Ramos (cell line): Measurements from ENCODE around the gene PAX9.

Source experiments
- in situ Hi-C: fragments of 300-500 bp; cut with MboI; formaldehyde crosslinking; loops from one replicate; pipeline ENCODE4 v1.14.3; 2022; ENCODE audit warnings: low sequenced_read_pairs; ENCODE audit not compliant: unreplicated experiment

PAX9 gene

GRCh38 chr14:36655571-36655962, 6.1 kb upstream of the PAX9 start:
- in situ Hi-C loops, result no loop called here

- in situ Hi-C loops, result no loop called here
Observed at GRCh38 chr14:36655963-36656686, 5.5 kb upstream of the PAX9 start.

DNA sequence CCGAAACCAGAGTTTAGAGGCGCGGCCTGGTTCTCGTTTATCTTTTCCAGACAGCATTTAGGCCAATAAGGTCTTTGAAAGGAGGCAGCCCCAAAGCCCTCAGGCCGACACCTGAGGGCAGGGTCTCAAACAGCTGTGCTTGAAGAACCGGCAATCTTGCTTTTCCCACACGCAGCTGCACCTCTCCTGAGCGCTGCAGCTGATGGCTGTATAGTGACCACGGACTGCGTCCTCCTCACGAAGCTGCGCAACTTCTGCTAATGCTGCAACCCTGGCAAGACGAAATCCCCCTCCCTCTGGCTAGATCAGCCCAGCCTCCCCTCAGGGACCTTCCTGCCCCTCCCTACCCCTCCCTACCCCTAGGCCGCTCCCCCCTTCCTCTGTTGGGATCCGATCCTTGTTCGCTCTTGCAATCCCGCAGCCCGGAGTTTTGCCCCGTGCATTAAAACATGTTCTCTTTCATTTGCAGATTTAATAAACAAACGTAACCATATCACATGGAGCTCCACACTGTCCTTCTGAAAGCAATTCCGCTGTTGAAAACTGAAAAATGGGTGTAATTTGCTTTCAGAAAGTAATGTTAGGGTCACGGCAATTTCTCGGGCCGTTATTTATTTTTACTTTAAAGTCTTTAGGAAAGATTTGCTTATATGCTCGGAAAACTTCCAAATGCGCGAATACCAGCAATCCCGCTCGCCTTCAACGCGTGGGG, 4.8 kb upstream of the PAX9 start:
- in situ Hi-C loops, result no loop called here

DNA sequence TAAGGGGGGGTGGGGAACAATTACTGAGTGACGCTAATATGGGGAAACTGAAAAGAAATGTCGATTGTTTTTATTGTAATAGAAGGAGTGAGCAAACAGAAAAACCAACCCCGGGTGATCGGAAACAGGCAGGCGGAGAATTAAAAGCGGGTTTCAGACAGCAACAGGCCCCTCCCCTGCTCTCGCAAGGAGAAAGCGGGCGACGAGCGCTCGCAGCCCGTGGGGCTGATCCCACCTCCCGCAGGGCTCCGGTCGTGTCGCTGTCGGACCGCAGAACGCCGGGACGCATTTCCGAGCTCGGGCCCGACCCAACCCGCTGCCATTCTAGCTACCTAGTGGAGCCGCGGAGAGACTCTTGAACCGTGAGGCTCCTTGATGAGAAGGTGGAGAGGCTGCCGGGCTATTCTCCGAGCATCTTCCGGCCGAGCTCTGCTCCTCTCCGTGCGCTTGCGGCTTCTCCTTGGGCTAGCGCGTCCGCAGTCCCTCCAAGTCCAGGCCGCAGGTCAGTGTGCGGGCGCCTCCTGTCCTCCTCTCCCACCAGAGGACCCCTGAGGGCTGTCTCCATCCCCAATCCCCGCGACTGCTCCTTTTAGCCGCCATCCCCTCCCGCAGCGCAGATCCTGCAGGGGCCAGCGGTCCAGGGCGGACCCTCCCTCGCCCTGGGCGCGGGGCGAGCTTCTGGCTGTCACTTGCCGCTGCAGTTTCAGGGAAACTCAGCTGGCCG, 4.1 kb upstream of the PAX9 start:
- in situ Hi-C loops, result no loop called here

DNA sequence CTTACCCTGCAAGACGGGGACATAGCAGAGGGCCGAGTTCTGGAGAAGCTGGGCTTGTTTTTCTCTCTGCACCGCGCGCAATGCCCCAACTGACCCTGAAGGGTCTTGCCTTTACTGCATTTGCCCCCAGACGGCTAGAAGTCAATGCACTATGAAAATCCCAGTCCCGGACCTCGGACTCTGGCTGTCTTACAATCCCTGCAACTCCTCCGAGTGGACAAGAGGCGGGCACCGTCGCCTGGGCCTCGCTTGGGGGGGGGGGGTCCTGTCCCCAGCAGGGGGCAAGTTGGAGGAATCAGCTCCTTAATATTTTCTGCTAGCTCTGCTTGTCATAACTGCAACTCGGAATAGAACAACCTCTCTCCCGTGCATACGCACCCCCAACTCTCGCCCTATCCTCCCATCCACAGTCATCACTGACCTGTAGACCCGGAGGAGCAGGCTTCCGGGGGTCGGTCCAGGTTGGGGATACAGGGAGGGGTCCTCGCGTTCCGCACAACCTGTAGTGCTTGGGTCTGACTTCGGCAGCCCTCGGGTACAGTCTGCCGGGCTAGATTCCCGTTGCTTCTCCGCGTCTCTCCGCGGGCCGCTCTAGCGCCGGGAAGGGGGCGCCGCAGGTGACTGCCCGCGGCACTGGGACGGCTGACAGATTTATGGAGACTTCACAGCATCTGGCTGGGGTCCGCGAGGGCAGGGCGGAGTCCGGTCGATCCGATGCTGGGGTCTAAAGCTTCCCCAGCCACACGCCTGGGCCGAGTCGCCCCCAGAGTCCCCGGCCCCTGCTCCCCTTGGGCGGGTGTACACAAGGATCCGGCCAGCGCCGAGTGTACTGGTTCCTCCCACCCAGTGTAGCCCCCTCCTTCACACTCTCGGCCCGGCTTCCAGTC, 3.3 kb upstream of the PAX9 start:
- in situ Hi-C loops, result no loop called here

DNA sequence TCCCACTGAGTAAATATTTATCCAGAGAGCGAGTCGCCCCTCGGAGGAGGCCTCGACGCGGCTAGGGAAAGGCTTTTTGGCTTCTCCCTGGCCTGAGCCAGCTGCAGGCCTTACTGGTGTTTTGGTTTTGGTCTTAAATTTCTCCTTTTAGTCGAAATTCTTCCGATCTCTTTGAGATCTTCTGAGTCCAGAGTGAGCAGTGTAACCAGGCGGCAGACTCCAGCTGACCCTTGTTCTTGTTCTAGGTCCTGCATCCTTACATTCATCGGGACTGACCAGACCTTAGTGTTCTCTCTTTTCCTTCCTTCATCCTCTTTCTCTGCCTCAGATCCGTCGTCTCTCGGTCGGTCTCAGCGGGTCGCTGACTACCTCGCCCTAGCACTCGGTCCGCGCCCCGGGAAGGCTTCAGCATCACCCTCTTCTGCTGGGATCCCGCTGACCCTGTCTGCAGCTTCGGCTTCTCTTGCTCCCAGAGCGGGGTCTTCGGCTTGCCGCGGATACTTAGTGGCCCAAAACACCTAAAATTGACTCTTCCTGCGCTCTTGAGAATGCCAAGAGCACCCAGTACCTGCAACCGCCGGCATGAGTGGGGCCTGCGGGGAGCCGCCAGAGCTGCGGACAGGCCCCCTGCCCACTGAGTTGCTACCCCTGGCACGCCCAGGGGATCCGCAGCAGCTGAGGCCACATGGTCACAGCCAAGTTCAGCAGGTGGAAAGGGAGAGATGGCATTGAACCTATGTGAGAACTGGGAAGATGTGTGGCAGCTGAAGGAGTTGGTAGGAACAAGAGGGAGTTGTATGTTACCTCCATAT, 2.4 kb upstream of the PAX9 start:
- in situ Hi-C loops, result no loop called here

DNA sequence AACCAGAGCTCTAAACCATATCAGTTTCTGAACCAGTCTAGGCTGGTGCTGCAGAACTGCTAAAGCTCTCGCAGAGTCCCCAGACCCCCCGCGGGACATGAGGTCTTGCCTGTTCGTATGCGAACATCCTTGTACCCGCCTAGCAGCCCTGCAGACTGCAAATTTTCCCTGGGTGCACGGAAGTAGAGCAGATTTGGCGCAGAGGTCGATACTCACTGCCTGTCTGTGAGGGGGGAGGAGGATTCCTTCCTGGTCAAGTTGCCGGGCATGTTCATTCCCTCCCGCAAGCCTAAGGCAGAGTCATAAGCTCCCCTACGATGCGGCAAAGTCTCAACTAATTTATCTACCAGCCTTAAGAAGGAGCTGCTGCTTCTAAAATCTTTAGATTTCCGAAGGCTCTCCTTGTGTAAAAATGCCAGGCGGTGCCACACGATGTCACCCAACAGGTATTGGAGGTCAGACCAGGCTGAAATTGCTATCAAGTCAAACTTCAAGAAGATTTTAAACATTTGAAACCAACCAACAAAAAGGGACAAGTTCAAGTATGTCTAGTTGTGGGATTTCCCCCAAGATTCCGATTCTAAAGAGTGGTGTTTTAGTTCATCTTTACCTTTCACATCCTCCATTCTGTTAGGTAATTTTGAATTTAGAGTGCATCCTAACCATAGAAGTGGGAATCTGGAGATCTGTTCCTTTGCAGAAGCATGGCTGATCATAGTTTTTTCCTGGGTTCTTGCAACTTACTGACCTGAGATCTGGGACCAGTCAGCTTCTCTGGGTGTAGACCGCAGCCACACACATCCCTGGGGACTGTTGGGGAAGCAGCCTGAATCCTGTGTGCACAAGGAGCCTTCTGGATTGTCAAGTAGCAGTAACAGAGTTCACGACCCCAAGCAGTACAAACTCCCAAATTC, 1.6 kb upstream of the PAX9 start:
- in situ Hi-C loops, result no loop called here

DNA sequence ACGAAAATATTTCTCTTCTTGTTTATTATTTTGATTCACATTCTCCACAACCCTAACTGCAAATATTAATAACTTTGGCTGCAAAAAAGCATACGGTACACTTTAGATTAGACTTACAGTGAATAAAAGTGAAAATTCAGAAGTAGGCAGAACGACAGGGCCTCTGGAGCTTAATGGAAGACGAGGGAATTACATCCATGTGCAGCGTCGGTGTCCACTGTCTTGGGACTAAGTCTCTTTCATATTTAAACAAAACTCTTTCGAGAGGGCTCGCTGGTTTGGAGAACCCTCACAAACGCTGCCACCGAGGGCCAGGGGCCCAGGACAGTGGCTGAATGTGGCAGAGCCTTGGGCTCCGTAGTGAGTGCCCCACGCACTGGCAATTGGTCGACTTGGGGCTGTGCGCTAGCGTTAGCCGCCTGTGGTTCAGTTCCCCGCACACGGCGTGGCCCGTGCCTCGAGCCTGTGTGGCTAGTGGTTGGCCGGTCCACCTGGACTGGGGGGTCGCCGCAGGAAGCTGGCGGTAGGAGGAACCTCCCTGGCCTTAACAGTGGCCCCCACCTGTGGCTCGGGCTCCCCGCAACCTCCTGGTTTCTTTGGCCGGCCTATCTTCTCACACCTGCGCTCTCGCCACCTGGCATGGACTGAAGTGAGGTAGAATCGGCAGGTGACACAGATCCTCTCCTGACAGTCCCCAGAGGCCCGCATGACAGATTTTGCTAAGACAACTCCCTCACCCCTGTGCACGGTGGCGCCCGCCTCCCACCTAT, 739 bp upstream of the PAX9 start:
- in situ Hi-C loops, result no loop called here

DNA sequence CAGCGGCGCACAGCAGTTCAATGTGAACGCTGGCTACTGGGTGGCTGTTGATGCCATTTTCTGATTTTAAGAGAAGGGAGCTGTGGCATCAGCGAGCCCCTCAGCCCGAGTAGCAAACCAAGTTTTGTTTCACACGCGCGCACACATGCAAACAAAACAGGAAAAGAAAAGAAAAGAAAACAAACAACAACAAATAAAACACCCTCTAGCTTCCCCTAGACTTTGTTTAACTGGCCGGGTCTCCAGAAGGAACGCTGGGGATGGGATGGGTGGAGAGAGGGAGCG, 540 bp downstream of the PAX9 start:
- in situ Hi-C loops, result no loop called here

DNA sequence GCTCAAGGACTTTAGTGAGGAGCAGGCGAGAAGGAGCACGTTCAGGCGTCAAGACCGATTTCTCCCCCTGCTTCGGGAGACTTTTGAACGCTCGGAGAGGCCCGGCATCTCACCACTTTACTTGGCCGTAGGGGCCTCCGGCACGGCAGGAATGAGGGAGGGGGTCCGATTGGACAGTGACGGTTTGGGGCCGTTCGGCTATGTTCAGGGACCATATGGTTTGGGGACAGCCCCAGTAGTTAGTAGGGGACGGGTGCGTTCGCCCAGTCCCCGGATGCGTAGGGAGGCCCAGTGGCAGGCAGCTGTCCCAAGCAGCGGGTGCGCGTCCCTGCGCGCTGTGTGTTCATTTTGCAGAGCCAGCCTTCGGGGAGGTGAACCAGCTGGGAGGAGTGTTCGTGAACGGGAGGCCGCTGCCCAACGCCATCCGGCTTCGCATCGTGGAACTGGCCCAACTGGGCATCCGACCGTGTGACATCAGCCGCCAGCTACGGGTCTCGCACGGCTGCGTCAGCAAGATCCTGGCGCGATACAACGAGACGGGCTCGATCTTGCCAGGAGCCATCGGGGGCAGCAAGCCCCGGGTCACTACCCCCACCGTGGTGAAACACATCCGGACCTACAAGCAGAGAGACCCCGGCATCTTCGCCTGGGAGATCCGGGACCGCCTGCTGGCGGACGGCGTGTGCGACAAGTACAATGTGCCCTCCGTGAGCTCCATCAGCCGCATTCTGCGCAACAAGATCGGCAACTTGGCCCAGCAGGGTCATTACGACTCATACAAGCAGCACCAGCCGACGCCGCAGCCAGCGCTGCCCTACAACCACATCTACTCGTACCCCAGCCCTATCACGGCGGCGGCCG, 1.1 kb downstream of the PAX9 start:
- in situ Hi-C loops, result no loop called here

GRCh38 chr14:36663404-36664321, 2.0 kb downstream of the PAX9 start:
- in situ Hi-C loops, result no loop called here

DNA sequence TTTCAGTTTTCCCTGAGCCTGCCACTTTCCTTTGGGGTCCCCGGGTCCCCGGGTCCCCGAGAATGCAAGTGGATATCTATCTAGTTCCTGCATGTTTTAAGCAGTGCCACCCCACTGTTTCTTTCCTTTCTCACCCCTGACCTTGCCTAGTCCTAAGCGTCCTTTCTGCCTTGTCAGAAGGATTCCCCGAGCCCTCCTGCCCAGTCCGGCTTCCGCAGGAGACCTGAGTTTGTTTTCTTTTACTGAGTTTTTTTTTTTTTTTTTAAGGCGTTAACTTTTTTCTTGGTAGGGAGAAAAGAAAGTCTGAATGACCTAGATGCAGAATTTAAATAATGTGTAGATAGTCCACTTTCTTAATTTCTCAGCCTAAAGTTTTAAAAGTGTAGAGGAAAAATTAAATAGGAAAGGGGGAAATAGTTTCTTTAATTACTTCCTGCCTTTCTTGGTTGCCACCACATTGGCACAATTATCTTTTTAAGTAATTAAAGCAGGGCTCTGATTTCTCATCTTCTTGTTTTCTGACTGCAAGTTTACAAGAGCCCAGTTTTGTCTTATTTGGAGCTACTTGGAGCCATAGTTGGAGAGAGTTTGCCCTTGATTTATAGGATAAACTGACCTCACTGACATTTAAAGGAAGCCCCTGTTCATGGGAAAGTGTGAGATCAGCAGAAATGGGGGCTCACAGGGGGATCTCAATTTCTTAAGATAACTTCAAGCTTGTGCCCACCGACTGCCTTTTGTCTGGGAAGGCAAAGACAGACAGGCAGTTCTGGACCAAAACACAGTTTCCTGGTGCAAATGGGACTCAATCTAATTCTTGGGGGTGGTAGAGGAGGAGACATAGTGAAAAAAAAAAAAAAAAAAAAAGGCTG, 2.9 kb downstream of the PAX9 start:
- in situ Hi-C loops, result no loop called here

- in situ Hi-C loops, result no loop called here
Observed at GRCh38 chr14:36665887-36666415, 4.3 kb downstream of the PAX9 start.

DNA sequence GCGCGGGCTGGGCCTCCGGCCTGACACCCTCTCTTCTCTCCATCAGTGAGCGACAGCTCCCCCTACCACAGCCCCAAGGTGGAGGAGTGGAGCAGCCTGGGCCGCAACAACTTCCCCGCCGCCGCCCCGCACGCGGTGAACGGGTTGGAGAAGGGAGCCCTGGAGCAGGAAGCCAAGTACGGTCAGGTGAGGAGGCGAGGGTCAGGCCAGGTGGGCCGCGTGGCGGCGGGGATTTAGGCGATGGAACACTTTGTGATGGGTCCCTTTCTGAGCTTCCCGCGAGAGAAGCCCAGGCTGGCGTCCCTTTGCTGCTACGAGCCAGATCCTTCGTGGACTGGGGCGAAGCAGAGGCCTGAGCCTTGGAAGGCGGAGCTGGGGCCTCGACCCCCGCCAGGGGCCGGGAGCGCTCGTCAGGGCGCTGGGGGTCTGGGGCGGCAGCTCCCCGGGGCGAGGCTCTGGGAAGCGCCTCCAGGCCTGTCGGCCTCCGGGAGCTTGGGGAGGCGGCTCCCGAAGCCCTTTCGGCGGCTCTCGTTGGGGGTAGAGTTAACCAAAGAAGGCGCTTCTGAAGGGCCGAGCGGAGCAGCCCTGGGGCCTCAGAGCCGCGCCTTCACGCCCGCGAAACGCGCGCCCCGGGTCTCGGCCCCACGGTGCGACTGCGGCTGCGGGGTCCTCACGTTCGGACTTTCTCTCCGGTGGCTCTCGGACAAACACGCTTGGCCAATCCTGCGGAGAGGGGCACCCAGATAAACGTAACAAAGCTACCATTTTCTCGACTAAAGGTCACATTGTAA, 5.0 kb downstream of the PAX9 start:
- in situ Hi-C loops, result no loop called here
